AG10803 (cell line): Measurements from ENCODE around the gene CCDC194.

ENCODE experiments used
- DNase-seq: peaks from one replicate; pipeline ENCODE4 v3.0.0; 2010; ENCODE audit warnings: low read depth
- H3K4me3 ChIP-seq: 2 replicates; pipeline ENCODE4 v1.5.1; 2011; ENCODE audit warnings: mild to moderate bottlenecking, low read length, control low read depth
- CTCF ChIP-seq: conservative IDR thresholded peaks from 2 replicates; pipeline ENCODE4 v1.5.1; 2011; ENCODE audit warnings: mild to moderate bottlenecking, low read length, control low read depth, inconsistent platforms

Gene CCDC194

GRCh38 chr19:17406046-17406886 lies 12.3 kb upstream of the CCDC194 start:
- peak; percentile 36 for DNase-seq
- no peak overlapping the region for H3K4me3 ChIP-seq
- no peak for TF ChIP-seq CTCF

- H3K4me3 ChIP-seq: peak within 1 kb of the TSS; percentile 49
- no peak for TF ChIP-seq CTCF
- DNase-seq: peak; percentile 72
Measured at GRCh38 chr19:17405250-17406045, 11.5 kb upstream of the CCDC194 start, which contains the start of gene BST2. Gene BST2, minus strand, starts transcription at chr19:17405630. Its CDS starts 55 bp downstream, at chr19:17405575.

- TF ChIP-seq CTCF: no peak
- no peak for DNase-seq
- H3K4me3 ChIP-seq: peak overlapping the region; percentile 49
Measured at GRCh38 chr19:17404621-17405249, 10.7 kb upstream of the CCDC194 start.

GRCh38 chr19:17404015-17404414 lies 10.0 kb upstream of the CCDC194 start:
- no peak overlapping the region for H3K4me3 ChIP-seq
- no peak for DNase-seq
- TF ChIP-seq CTCF: no peak

- no peak overlapping the region for H3K4me3 ChIP-seq
- no peak for DNase-seq
- no peak for TF ChIP-seq CTCF
Measured at GRCh38 chr19:17402982-17403855, 9.2 kb upstream of the CCDC194 start.

- TF ChIP-seq CTCF: no peak
Measured at GRCh38 chr19:17401628-17402027, 7.6 kb upstream of the CCDC194 start.

More at GRCh38 chr19:17401628-17402027, 7.6 kb upstream of the CCDC194 start:
- H3K4me3 ChIP-seq: no peak overlapping the region
- DNase-seq: no peak
